GM12875 (cell line): ENCODE measurements around the gene SLC9A9.

ENCODE experiments used
- H3K4me3 ChIP-seq: one replicate; pipeline ENCODE4 v1.5.1; 2011; ENCODE audit warnings: low read depth, low read length, control low read depth
- CTCF ChIP-seq: IDR thresholded peaks from 2 replicates; pipeline ENCODE4 v1.5.1; 2011; ENCODE audit warnings: low read depth, mild to moderate bottlenecking, control low read depth, inconsistent platforms, low read length, moderate library complexity, borderline replicate concordance; ENCODE audit not compliant: insufficient read depth

The SLC9A9 gene

GRCh38 chr3:143255739-143256138 is 592.5 kb downstream of the SLC9A9 start:
- no peak overlapping the region for H3K4me3 ChIP-seq
- no peak for TF ChIP-seq CTCF

DNA sequence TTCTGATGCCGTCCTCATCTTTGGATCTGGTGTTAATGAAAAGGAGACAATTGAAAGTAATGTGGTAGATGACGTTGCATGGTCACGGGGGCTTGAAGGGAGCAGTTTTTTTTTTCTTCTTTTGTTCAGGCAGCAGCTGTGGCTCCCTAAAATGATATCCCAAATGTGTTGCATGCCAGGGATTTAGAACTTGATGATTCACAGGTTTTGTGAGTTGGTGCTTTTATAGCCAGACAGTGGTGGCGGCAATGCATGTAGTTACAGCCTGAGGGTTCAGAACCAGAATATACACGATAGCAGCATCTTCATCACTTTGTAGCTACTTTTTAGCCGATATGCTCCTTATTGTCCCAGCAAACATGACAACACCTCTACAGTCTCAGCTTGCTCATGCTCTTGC is 595.3 kb downstream of the SLC9A9 start:
- TF ChIP-seq CTCF = no peak
- no peak overlapping the region for H3K4me3 ChIP-seq

- H3K4me3 ChIP-seq = no peak overlapping the region
- no peak for TF ChIP-seq CTCF
Measured at GRCh38 chr3:143249014-143249413, 599.3 kb downstream of the SLC9A9 start.

DNA sequence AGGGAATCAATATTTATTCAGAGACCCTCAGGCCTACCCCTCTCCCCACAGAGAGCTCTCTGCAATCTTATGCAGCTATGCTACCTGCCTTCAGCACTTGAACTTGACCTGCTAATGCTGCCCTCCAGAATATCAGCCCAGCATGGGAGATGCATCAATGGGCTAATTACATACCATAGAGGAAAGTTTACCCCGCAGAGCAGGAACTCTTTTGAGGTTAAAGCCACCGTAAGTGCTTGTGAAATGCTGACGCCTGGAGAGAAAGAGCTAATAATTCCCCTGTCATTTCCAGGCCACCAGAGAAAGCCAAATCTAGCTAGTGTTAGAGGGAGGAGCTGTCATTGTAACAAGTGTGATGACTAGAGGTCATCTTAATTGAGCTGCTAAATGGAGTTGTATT is 601.2 kb downstream of the SLC9A9 start:
- H3K4me3 ChIP-seq = no peak overlapping the region
- no peak for TF ChIP-seq CTCF

- H3K4me3 ChIP-seq = no peak overlapping the region
- no peak for TF ChIP-seq CTCF
Measured at GRCh38 chr3:143245692-143246091, 602.6 kb downstream of the SLC9A9 start.

GRCh38 chr3:143244516-143245063 is 603.7 kb downstream of the SLC9A9 start:
- no peak for TF ChIP-seq CTCF
- no peak overlapping the region for H3K4me3 ChIP-seq

DNA sequence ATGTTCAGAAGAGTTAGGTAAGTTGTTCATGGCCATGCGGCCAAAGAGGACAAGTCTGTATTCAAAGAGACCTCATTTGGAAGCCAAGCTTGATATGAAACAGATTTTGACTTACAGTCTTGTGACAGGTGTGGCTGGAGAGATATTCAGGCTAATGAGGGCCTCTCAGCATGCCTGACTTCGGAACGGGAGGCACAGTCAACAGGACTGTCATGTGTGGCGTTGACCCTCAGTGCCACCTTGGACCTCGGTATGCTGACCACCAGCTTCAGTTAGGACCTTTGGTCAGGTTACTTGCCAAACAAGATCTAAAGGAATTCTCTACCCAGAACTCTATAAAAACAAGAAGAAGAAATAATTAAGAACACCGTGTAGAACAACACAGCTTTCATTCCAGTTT is 604.6 kb downstream of the SLC9A9 start:
- H3K4me3 ChIP-seq = no peak overlapping the region
- no peak for TF ChIP-seq CTCF
